ENCODE measurements around the gene APC.

APC gene

GRCh38 chr5:112737070-112737462 lies 619 bp upstream of the APC start:
- ChIA-PET CTCF (interaction anchor here (0.6 to 4.2 kb wide), 3 partner anchors 20 to 175 kb away, joined by 4 to 16 read pairs (median 5); no protein-coding TSS in a partner anchor), POLR2A (interaction anchor here (1.1 to 1.5 kb wide), 3 partner anchors 10 to 29 kb away, joined by 3 to 5 read pairs (median 4); no protein-coding TSS in a partner anchor)
- H3K36me3 ChIP-seq (ENCODE audit: control insufficient read depth in 2 of 2, insufficient read depth in 1 of 2, low read length in 2 of 2), result no peaks in the 10 kb centered on the region; a peak in 1 of 3 replicates
- TF ChIP-seq TCF7L2 (IDR thresholded peaks at IDR 0.05; ENCODE audit: borderline replicate concordance, low read depth, low read length), result no peak
- TF ChIP-seq ZNF600 (tag by site-specific recombination; IDR thresholded peaks at IDR 0.05), result no peak
- peaks cover 6% of the 10 kb centered on the region for H3K4me1 ChIP-seq (ENCODE audit: control insufficient read depth, insufficient read depth, low read length)
- no peak overlapping the region for H3K27ac ChIP-seq (ENCODE audit: extremely low read depth, low read depth, low read length)
- peak overlapping the region; percentile 93 for H3K4me3 ChIP-seq (ENCODE audit: low read depth, low read length)
- H3K9me3 ChIP-seq (ENCODE audit: control insufficient read depth, insufficient read depth, low read depth, low read length), result no peaks in the 10 kb centered on the region

GRCh38 chr5:112738191-112738560 lies 491 bp downstream of the APC start:
- H3K27ac ChIP-seq (ENCODE audit: extremely low read depth, low read depth, low read length), result peak overlapping the region; percentile 34; the same call in 1 of the 2 replicates
- H3K4me1 ChIP-seq (ENCODE audit: control insufficient read depth, insufficient read depth, low read length), result peaks cover 6% of the 10 kb centered on the region
- TF ChIP-seq ZNF335 (tag by site-specific recombination; conservative IDR thresholded peaks at IDR 0.05) (peak; percentile 49), ZNF664 (tag by site-specific recombination; IDR thresholded peaks at IDR 0.05) (0 out of 2 replicates have a peak, but pooled peaks have one; percentile 31), ZSCAN5A (tag by site-specific recombination; IDR thresholded peaks at IDR 0.05) (no peak), ZNF768 (tag by site-specific recombination; IDR thresholded peaks at IDR 0.05) (no peak), ZNF677 (tag by site-specific recombination; IDR thresholded peaks at IDR 0.05) (no peak), KLF8 (tag by site-specific recombination; IDR thresholded peaks at IDR 0.05) (no peak), KLF17 (tag by site-specific recombination; IDR thresholded peaks at IDR 0.05) (no peak), ZBTB10 (tag by site-specific recombination; IDR thresholded peaks at IDR 0.05) (0 out of 2 replicates have a peak, but pooled peaks have one; percentile 9), KLF7 (tag by site-specific recombination; IDR thresholded peaks at IDR 0.05; ENCODE audit: borderline replicate concordance) (no peak)
- peak overlapping the region; percentile 93 for H3K4me3 ChIP-seq (ENCODE audit: low read depth, low read length)
- H3K9me3 ChIP-seq (ENCODE audit: control insufficient read depth, insufficient read depth, low read depth, low read length), result no peaks in the 10 kb centered on the region
- CTCF ChIA-PET, result interaction anchor here (0.5 to 2.2 kb wide), 4 partner anchors 19 to 1207 kb away, joined by 3 to 10 read pairs (median 4); no protein-coding TSS in a partner anchor
- POLR2A ChIA-PET, result interaction anchor here (1.5 kb wide), 1 partner anchor 14 kb away, joined by 3 read pairs; no protein-coding TSS in a partner anchor
- no peaks in the 10 kb centered on the region; a peak in 1 of 3 replicates for H3K36me3 ChIP-seq (ENCODE audit: control insufficient read depth in 2 of 2, insufficient read depth in 1 of 2, low read length in 2 of 2)

GRCh38 chr5:112742424-112742823 lies 4.7 kb downstream of the APC start:
- Histone ChIP-seq H3K4me3 (ENCODE audit: low read depth, low read length) (no peak overlapping the region), H3K9me3 (ENCODE audit: control insufficient read depth, insufficient read depth, low read depth, low read length) (no peaks in the 10 kb centered on the region), H3K27ac (ENCODE audit: extremely low read depth, low read depth, low read length) (no peak overlapping the region), H3K4me1 (ENCODE audit: control insufficient read depth, insufficient read depth, low read length) (peaks cover 5% of the 10 kb centered on the region; the same call in 1 of the 2 replicates), H3K36me3 (ENCODE audit: control insufficient read depth in 2 of 2, insufficient read depth in 1 of 2, low read length in 2 of 2) (no peaks in the 10 kb centered on the region; a peak in 1 of 3 replicates)
- CTCF ChIA-PET, result interaction anchor here (0.7 to 1.0 kb wide), 2 partner anchors 15 to 191 kb away, joined by 3 to 4 read pairs; no protein-coding TSS in a partner anchor
- POLR2A ChIA-PET, result no interaction called here
- TF ChIP-seq ZBTB21 (tag by site-specific recombination; IDR thresholded peaks at IDR 0.05), result peak; percentile 44; the same call in 1 of the 2 replicates
- TF ChIP-seq ZNF629 (tag by site-specific recombination; IDR thresholded peaks at IDR 0.05), result peak; percentile 55; the same call in 1 of the 2 replicates
- TF ChIP-seq ZBTB6 (tag by site-specific recombination; IDR thresholded peaks at IDR 0.05), result no peak
- peak; percentile 34 for TF ChIP-seq SP2 (tag by site-specific recombination; IDR thresholded peaks at IDR 0.05)
- TF ChIP-seq GLI2 (tag by site-specific recombination; IDR thresholded peaks at IDR 0.05; ENCODE audit: borderline replicate concordance, low read depth), result no peak
